Cardiac muscle cell (in vitro differentiated cells and primary cell): Measurements from ENCODE around the gene TRAPPC2. TPM values are rescaled to one million over a fixed set of nuclear protein-coding genes. Genes with fewer than 3 reads are reported as not detected.

Source experiments
- DNase-seq, 2 donors: peaks; one replicate each; pipeline versions ENCODE4 v3.0.0 to v3.0.0-alpha.2; 2010 to 2017; ENCODE audit warnings: low read depth in 1 of 2, low spot score in 1 of 2
- H3K27ac ChIP-seq: fragments of 200-600 bp; sonication (generic); 2 replicates; pipeline ENCODE4 v1.5.1; 2016
- H3K27me3 ChIP-seq: fragments of 200-600 bp; sonication (generic); 2 replicates; pipeline ENCODE4 v1.6.0; 2016; ENCODE audit warnings: control low read depth
- H3K36me3 ChIP-seq: fragments of 200-600 bp; sonication (generic); 2 replicates; pipeline ENCODE4 v1.5.1; 2016; ENCODE audit warnings: control low read depth
- H3K4me1 ChIP-seq: fragments of 200-600 bp; sonication (generic); 2 replicates; pipeline ENCODE4 v1.8.1; 2017; ENCODE audit warnings: low read depth, mild to moderate bottlenecking, mixed run types
- H3K4me3 ChIP-seq: fragments of 200-600 bp; sonication (generic); 2 replicates; pipeline ENCODE4 v1.5.1; 2016; ENCODE audit warnings: mild to moderate bottlenecking
- H3K9me3 ChIP-seq: fragments of 200-600 bp; sonication (generic); 2 replicates; pipeline ENCODE4 v1.5.1; 2017; ENCODE audit warnings: low read depth, mild to moderate bottlenecking, control low read depth
- polyA plus RNA-seq: library from polyadenylated mRNA; unstranded; fragments of >200 nt; fragmentation: Nextera tagmentation; extraction: Ambion mirVana; gene quantifications from 2 replicates; pipeline ENCODE4 v1.2.1, GENCODE V29; 2016
- total RNA-seq: library from RNA; depleted of rRNA; stranded (reverse); fragments of >200 nt; gene quantifications from 2 replicates; pipeline ENCODE4 v1.2.3, GENCODE V29; 2016
- TF ChIP-seq, protein P1 (sequence below): IDR thresholded peaks from 2 replicates; pipeline ENCODE4 v1.5.1; 2012; ENCODE audit warnings: low read depth, mild to moderate bottlenecking, low read length

The TRAPPC2 gene
- total and polyA plus RNA-seq, 2 experiments from 2014 or later: 25.2 to 27.9 TPM

DNA sequence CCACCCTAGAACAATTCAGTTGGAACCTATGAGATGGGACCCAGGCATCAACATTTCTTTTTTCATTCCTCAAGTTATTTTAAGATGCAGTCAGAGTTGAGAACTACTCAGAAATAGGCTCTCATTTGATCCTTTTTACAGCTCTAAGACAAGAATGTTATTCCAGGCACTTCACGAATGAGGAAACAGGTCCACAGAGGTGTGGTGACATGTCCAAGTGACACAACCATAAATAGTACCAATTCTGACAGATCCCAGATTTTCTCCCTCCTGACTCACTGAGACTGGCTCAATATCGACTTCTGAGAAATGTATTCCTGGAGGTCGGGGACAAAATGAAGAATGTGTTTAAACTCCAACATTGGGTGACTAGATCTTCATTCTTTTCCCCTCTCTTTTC is 70.4 kb downstream of the TRAPPC2 start:
- Histone ChIP-seq H3K27me3 (no peaks in the 10 kb centered on the region), H3K9me3 (no peaks in the 10 kb centered on the region), H3K27ac (peak overlapping the region; percentile 89), H3K4me1 (peaks cover 16% of the 10 kb centered on the region), H3K36me3 (no peaks in the 10 kb centered on the region), H3K4me3 (no peak overlapping the region)
- TF ChIP-seq, protein P1, sequence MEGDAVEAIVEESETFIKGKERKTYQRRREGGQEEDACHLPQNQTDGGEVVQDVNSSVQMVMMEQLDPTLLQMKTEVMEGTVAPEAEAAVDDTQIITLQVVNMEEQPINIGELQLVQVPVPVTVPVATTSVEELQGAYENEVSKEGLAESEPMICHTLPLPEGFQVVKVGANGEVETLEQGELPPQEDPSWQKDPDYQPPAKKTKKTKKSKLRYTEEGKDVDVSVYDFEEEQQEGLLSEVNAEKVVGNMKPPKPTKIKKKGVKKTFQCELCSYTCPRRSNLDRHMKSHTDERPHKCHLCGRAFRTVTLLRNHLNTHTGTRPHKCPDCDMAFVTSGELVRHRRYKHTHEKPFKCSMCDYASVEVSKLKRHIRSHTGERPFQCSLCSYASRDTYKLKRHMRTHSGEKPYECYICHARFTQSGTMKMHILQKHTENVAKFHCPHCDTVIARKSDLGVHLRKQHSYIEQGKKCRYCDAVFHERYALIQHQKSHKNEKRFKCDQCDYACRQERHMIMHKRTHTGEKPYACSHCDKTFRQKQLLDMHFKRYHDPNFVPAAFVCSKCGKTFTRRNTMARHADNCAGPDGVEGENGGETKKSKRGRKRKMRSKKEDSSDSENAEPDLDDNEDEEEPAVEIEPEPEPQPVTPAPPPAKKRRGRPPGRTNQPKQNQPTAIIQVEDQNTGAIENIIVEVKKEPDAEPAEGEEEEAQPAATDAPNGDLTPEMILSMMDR: no peak
- peak in 1 of 2 donors; percentile 42 for DNase-seq

DNA sequence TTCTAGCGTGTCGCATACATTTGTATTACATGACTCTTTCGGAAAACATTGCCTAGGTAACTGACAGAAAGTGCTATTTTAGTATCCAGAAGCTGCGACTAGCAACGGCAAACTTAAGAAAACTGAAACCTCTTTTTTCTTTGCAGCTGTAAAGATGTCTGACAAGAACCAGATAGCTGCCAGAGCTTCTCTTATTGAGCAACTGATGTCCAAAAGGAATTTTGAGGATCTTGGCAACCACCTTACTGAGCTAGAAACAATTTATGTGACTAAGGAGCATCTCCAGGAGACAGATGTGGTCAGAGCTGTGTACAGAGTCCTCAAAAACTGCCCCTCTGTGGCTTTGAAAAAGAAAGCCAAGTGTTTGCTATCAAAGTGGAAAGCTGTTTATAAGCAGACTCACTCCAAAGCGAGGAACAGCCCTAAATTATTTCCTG is 72.0 kb downstream of the TRAPPC2 start:
- Histone ChIP-seq H3K4me1 (peaks cover 16% of the 10 kb centered on the region), H3K9me3 (no peaks in the 10 kb centered on the region), H3K4me3 (no peak overlapping the region), H3K27ac (peak overlapping the region; percentile 26), H3K27me3 (no peaks in the 10 kb centered on the region), H3K36me3 (no peaks in the 10 kb centered on the region)
- peak in 1 of 2 donors; percentile 81 for DNase-seq
- TF ChIP-seq, protein P1: no peak

Other genes starting within 250 kb of the TRAPPC2 start
- 0.07 TPM in 1 of 2 replicates, not detected in the other for gene EGFL6, start 165.0 kb downstream of the TRAPPC2 start, total RNA-seq
- gene EGFL6, start 165.0 kb downstream of the TRAPPC2 start, polyA plus RNA-seq: 0.12 TPM in 1 of 2 replicates, not detected in the other
- gene TCEANC, start 81.5 kb downstream of the TRAPPC2 start, total RNA-seq: 2.9 and 6.9 TPM in 2 replicates
- gene TCEANC, start 81.5 kb downstream of the TRAPPC2 start, polyA plus RNA-seq: 3.5 and 4.7 TPM in 2 replicates
- gene RAB9A, start 45.5 kb downstream of the TRAPPC2 start, total RNA-seq: 33.7 and 34.8 TPM in 2 replicates
- 36.3 and 56.6 TPM in 2 replicates for gene RAB9A, start 45.5 kb downstream of the TRAPPC2 start, polyA plus RNA-seq
- 45.0 and 46.6 TPM in 2 replicates for gene OFD1, start 128 bp upstream of the TRAPPC2 start, total RNA-seq
- gene OFD1, start 128 bp upstream of the TRAPPC2 start, polyA plus RNA-seq: 48.0 and 69.7 TPM in 2 replicates
- gene GPM6B, start 82.5 kb upstream of the TRAPPC2 start, total RNA-seq: 3.4 and 6.1 TPM in 2 replicates
- 8.7 and 16.4 TPM in 2 replicates for gene GPM6B, start 82.5 kb upstream of the TRAPPC2 start, polyA plus RNA-seq